Activated T-helper 1 cell treated with anti-CD3 and anti-CD28 coated beads, Interleukin-2, amount 50 U/mL, for 16 hours (primary cell): Measurements from ENCODE around the gene NTRK2.

Experiments
- DNase-seq, 2 donors: peaks; one replicate each; pipeline ENCODE4 v3.0.0-alpha.2; 2020; ENCODE audit warnings: low read depth in 1 of 2, low spot score in 1 of 2

NTRK2 gene

DNA sequence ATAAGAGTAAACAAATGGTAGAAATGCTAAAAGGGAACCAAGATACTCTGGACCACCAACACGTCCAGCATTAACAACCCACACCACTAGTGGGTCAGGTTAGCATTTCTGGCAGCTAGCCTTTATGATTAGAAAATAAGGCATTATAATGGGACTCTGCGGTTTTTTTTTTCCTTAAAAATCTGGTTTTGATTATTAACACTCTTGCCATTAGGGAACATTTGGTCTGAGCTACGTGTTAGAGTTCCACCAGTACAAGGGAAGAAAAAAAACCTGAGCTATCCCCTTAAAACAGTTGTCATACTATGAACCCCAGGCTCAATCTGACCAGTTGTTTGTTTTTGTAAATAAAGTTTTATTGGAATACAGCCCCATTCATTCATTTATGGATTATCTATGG lies 110.4 kb downstream of the NTRK2 start:
- no peak for DNase-seq

DNA sequence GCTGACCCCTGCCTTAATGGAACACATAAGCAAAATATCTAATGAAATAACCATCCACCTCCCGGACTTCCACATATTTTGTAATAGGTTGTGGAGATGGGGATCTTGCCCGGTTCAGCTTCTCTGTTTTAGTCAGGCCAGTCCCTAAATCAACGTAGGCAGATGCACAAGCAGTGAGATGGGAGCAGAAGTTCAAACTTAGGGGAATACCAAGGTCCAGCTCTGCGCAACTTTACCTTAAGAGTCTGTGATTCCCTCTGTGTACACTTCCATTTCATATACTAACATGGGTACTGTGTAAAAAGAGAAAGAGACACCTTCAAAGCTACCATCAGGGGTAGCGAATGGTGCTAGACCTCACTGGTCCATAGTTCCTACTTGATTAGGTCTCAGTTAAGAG lies 110.9 kb downstream of the NTRK2 start:
- no peak for DNase-seq

DNA sequence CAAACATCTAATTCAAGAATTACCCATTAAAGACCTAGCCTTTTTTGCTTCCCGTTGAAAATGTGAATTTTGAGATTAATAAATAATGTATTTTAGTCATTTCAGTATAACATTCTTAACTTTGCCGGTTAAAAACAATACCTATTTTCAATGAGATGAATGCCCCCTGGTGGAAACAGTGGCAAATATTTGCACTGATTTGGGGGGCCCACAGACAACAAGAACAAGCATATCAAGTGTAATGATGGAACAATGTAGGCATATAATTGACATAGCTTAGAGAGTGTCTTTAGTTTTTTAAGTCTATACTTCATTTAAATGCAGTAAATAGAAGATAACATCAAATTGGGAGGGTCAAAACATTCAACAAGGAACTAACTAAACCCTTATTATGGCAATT lies 111.9 kb downstream of the NTRK2 start:
- DNase-seq: no peak

DNA sequence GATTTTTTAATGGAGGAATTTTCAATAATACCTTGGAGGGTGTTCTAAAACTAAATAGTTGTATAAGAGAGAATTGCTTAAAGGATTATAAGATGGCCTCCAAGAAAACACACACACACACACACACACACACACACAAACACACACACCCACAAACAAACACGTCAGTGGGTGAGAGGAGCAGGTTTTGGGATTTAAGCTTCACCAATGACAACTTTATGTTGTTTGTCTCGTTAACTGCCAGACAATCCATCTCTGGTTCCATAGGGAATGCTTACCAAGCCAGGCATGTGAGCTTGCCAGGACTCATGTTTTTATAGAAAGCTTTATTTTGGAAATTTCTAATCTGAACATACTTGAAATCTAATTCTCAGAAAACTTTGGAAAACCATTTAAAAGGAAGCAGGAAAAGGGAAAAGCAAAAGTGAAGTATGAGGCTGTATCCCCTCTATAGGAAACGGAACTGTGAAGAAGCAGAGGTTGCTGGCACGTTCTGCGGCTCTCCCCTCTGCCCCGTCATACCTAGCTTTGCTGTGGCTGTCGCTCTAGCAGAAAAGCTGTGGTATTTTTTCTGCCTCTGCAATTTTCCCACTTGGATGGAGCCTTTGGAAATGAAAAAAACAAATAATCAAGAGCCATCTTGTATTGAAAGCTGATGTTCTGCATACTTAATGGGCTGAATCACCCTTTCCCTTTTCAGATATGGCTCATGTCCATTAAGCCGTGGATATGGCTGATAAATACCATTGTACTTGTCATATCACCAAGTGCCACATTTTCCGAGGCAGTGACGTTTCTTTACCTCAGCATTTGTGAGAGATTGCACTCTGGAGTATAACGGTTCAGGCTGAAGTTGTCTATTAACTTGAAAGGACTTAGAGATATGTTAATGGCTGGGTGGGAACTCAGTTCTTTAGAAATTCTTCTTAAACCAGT lies 112.7 kb downstream of the NTRK2 start:
- no peak for DNase-seq

DNA sequence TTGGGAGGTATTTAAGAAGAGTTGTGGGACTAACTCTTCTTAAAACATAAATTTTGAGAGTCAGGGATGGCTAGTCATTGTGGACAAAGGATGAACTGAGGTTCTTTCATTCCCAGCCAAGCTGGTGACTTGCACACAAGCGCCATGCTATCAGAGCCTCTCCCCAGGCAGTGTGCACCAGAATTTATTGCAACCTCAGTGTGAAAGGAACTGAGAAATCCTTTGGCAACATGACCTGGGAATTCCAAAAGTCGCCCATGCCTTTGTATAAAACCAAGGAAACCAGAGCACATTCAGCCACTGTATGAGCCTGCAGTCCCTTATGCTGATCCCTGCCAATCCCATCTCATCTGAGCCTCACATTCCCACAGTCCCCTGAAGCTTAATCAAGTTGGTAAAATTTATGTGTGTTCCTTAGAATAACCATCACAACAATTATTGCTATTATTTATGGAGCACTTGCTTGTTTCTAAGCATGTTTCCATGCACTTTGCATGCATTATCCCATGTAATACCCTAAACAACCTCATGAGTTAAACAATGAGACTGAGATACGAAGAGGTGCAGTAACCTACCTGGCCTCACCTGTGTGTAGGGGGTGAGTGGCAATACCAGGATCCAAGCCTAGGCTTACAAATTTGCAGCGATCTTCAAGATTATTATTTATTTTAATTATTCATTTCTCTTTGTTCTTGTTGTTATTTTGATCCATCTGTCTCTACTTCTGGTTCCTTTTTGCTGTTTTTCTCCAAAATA lies 116.4 kb downstream of the NTRK2 start:
- DNase-seq: no peak

DNA sequence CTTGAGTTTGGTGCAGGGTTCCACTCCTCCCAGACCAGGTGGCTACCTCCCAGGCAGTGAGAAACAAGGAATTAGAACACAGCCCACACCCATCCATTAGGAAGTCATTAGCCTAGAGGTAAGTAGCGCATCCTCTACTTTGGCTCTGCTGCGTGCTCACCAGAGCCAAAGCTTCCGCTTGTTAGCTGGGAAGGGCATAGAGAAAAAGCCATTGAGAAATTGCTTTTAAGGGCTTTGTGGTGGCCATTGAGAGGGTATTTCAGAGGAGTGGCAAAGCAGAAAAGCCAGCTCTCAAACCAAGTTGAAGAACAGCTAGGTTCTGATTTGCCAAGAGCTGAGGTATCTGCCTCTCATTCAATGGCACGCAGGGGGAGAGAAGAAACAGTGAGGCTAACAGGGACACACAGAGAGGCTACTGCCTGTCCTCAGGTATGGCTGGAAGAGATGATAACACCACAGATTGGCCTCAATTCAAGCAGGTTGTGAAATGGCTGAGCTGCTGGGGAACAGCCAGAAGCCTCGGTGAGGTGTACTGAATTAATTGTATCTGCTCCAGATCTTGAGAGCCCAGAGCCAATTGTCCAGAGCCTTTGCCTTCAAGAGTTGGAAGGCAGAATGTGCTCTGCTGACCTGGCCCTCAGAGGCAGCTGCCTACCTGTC lies 119.4 kb downstream of the NTRK2 start:
- no peak for DNase-seq

DNA sequence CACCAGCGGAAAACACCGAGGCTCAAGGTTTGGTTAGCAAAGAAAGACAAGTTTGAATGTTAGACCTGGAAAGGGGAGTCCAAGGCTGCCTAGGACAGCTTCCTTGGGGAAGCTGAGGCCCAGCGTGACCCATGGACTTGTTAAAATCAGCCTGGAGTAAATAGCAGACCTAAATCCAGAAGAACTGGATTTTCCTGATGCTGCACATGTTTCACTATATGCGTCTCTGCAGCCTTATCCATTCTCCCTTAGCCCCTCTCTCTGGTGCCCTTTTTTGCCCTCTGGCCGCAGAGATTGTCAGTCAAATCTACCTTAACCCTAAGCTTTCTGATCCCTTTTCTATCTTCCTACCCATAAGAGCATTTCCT lies 119.9 kb downstream of the NTRK2 start:
- DNase-seq: no peak

DNA sequence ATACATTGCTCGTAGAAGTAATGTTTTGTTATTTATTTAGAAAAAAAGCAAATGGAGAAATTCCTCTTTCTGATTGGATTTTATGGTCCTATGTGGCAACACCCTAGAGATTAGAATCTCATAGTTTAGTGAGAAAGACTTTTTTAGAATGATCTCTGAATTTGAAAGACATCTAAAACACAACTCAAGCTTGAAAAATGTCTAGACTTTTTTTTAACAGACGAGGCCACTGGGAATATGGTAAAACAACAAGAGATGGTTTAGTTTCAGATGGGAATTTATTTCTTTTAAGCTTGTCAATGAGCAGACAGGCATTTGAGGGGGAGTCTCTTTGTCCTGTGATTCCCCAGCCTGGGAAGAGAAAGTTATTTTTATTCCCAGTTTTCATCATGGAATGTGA lies 122.1 kb downstream of the NTRK2 start:
- DNase-seq: no peak

DNA sequence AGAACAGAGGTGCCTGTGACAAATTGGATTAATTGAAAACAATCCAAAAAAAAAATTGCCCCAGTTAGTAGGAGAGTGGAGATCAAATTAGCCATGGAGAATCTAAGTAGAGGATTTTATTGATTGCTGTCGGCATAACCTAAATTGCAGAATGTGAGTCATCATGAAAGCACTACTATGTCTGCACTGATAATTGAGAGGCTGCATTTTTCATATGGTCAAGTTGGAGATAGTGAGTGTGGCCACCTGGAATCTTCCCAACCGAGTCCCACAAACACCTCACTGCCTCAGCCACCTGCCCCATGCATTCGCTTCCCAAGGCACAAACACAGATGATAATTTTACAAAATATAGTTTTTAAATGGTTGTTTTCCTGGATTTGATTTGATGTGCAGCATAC lies 123.7 kb downstream of the NTRK2 start:
- DNase-seq: no peak

DNA sequence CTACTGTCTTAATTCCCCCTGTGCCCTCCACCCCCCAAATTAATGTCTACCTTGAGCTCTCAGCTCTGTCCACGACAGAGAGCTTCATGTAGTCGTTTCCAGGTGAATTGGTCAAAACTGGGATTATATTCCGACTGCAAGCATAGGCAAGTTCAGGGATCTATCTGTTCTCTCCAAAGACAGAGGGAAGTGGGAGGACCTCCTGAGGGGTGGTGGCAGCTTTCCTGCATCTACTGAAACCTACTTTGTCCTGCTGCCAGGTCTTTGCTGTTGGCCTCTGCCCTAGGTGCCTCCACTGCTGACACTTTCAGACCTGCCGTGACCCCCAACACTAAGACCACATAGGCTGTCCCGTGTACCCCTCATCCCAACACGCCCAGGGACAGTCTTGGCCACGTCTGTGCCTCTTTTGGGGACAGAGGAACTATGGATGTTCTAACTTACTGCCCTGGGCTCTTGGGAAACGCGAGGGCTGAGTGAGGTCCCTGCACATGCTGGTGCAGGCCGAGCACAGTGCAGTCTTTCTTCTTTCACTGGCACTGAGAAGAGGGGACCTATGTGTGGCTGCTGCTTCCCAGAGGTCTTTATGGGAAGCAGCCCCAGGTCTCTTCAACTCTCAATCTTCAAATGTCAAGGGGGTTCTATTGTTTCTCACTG lies 125.6 kb downstream of the NTRK2 start:
- DNase-seq: no peak

DNA sequence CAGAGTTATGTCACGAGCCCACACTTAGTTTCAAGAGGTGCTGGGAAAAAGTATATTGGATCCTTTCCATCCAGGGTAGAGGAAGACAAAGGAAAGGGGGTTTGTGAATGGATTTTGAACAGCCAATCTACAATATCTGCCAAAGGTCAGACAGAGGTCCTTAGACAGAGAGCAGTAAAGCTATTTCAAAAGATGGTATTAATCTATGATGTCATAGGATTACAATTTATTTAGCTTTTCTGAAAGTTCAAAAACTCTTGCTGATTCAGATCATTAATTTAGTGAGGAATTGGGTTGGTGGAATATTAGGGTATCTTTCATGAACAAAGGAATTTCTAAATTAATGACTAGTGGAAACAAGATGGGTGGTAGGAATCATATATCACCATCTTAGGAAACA lies 126.9 kb downstream of the NTRK2 start:
- DNase-seq: no peak

DNA sequence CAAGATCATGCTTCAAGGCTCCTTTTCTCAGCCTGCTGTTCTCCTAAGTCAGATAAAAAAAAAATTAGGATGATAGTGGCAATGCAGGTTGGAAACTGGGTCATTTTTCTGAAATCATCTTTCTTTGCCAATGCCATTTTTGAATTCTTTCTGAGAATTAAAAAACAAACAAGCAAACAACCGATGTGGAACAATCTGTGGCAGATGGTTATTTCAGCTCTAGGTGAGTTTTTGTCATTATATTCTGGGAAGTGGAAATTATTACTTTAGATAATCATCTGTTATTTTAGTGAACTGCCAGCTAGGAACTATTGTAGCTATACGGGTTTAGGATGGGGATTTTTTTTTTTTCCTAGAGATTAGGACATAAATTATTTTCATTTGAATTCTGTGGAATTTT lies 129.7 kb downstream of the NTRK2 start:
- DNase-seq: no peak

DNA sequence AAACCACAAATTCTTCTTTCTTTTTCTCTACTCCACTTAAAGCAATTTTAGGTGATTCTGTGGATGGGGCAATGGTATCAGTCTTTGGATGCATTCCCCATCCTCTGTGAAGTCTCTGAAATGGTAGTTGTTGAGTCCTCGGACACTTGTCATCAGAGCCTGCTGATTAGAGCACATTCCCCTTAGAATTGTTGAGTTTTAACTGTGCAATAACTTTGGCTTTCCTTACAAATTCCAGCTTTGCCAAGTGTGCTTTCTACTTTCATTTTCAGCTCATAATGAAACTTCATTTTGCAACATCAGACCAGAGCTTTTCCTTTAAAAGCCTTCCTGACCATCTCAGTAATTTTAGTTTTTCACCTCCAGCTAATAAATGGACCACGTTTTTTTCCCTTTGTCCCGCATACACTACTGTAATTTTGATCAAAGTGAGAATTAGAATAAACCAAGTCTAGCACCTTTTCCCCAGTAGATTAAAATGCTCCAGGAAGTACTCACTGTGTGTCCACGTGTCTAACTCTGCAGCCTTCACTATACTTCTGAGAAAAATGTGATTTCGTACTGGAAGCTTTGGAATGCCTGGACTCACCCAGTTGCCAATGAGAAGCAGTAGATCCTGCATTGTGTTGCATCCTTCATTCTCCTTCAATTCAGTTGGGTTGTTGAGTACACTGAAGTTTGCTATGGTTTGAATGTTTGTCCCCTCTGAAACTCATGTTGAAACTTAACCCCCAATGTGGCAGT lies 135.6 kb downstream of the NTRK2 start:
- DNase-seq: no peak

DNA sequence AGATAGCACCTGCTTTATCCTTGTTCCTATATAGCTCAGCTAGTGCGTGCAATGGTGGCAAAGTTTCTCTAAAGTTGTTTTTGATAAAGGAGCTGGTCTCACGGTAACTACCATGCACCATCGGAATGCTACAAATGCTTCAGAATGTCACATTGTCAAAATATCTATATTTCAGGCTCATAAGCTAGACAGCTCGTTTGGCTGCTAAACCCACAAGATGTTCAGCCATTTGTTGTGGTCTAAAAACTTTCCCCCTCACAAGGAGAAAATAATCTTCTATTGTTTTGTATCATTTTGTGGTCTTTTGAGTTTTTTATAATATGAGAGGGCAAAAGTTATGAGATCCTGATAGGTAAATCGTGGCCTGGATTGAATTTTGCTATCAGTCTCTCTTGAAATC lies 137.9 kb downstream of the NTRK2 start:
- DNase-seq: no peak

DNA sequence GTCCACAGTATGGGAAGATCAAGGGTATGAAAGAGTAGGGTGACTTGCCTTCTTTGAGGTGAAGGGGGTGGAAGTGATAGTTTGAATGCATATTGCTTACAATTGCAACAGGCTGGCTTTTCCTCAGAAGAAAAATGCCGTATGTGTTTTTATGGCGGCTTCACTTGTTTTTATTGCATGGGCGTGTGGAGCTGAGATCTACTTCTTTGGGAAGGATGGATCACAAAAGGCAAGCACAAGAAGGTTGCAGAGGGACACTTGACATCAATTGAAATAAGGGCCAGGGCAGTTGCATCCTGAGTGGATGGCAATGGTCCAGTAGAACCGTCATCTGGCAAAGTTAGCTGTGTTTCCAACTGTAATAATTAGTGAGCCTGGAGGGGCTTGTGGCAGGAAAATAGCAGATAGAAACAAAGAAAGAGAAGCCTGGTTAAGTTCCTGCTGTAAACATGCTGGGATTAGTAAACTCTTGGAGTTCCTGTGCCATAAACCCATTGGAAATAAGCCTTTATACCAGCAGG lies 138.4 kb downstream of the NTRK2 start:
- no peak for DNase-seq

DNA sequence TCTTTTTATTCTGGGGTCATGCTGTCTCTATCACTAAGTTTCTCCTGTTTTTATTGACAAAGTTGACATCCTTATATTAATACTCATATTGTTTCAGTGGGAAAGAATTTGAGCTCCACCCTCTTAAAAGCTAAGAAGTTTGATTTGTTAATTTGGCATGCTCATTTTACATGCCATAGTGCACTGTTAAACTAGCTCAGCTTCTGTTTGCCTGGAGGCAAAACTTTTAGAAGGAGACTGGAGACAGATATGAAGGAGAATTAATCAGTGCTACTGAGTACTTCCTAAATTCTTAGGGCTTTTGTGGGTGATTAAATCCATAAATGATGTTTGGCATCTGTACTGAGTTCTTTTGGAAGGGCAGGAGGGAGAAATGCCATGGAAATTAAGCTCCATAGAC lies 138.9 kb downstream of the NTRK2 start:
- DNase-seq: no peak

DNA sequence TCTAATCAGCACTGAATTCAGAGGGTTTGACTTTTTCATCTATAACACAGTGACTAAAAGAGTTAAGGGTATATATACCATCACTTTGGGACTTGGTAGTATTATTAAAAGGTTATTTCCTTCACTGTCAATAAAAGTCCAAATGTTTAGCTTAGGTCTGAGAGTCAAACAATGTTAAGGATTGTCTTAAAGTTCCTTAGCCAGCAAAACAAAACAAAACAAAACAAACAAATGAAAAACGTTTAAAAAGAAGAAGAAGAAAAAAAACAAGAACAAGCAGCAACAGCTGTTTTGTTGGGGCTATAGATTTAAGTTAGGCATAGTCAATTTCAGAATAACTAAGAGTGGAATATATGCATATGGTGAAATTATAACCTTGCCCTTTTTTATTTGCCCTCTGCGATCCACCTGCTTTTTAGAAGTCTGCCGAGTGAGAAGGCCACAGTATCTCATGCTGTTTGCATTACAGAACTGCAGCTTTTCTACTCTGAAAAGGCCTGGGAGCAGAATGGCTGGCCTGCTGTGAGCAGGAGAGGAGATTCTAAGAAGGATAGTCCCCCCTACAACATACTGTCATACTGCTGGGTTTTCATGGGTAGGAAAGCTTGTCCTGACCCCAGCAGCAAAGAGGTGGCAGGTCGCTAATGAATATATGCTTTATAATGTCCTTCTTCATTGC lies 141.7 kb downstream of the NTRK2 start:
- DNase-seq: no peak

DNA sequence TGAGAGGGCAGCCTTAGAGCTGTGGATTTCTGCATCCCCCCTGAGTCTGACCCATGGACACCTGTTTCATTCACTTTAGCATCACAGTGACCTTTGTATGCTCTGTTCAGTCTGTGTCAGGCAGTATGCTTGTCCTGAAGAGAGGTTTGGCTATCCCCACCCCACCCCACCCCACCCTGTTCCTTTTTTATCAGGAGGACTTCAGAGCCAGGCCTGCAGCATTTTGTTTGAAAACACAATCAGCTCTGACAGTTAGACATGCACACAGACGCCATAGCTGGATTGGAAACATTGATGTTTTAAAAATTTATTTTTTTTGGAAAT lies 142.2 kb downstream of the NTRK2 start:
- DNase-seq: no peak

DNA sequence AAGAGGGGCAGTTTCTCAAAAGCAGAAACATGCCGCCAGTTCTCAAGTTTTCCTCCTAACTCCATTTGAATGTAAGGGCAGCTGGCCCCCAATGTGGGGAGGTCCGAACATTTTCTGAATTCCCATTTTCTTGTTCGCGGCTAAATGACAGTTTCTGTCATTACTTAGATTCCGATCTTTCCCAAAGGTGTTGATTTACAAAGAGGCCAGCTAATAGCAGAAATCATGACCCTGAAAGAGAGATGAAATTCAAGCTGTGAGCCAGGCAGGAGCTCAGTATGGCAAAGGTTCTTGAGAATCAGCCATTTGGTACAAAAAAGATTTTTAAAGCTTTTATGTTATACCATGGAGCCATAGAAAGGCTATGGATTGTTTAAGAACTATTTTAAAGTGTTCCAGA lies 142.8 kb downstream of the NTRK2 start:
- DNase-seq: no peak

DNA sequence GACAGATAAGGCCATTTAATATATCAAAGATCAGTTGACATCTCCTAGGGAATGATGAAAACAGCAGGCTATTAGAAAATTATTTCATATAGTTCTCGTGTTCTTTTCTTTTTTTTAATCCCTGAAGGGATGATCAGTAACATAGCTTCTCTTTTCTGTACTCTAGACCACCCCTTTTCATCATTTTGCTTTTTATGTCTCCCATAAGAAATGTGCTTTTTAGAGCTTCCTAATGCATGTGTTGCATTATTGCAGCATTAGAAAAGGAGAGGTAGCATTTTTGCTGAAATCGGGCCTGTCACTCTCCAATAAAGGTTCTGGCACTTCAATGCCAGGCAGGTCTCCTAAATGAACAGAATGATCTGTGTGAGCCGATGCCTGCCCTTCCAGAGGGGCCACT lies 143.3 kb downstream of the NTRK2 start:
- DNase-seq: no peak
